ENCODE data around the gene STK11IP.

Gene STK11IP

DNA sequence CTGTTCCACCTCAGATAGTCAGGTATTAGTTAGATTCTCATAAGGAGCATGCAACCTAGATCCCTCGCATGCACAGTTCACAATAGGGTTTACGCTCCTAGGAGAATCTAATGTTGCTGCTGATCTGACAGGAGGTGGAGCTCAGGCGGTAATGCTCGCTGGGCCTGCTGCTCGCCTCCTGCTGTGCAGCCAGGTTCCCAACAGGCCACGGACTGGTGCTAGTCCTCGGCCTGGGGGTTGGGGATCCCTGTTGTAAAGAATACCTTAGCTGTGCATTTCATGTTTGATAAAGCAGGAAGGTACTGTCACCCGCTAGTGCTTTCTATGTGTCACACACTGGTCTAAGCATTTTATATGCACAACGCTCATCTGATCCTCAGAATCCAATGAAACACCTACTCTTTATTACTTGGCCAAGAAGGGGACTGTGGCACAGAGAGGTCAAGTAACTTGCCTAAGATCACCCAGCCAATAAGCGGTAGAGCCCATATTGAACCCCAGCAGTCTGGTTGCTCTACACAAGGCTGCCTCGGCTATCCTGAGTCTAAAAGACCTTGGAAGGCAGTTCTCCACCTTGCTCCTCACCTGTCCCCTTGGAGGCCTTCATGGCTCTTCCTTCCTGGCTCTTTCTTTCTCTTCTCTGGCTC lies 65.6 kb downstream of the STK11IP start:
- H3K4me2 ChIP-seq (ENCODE audit: low read depth, low read length), result no peak overlapping the region
- no peaks in the 10 kb centered on the region for H3K4me1 ChIP-seq (ENCODE audit: low read length)
- no peaks in the 10 kb centered on the region for H3K79me2 ChIP-seq (ENCODE audit: low read length)
- H3K36me3 ChIP-seq (replicated peaks; ENCODE audit: insufficient read depth, low read length), result no peaks in the 10 kb centered on the region
- no peaks in the 10 kb centered on the region for H4K20me1 ChIP-seq (ENCODE audit: insufficient read depth, low read length)
- H2AFZ ChIP-seq (ENCODE audit: low read length), result no peak overlapping the region
- H3K27ac ChIP-seq (ENCODE audit: low read length), result no peak overlapping the region
- no peaks in the 10 kb centered on the region for H3K9me2 ChIP-seq (replicated peaks; ENCODE audit: insufficient read depth, low read length)
- no peaks in the 10 kb centered on the region for H3K9me3 ChIP-seq (replicated peaks; ENCODE audit: insufficient read depth, low read length)
- DNase-seq, result no peak
- TF ChIP-seq EZH2phosphoT487 (IDR thresholded peaks at IDR 0.05; ENCODE audit: low read length), result no peak
- no peak for TF ChIP-seq EZH2 (optimal IDR thresholded peaks at IDR 0.05; ENCODE audit: low read depth, low read length)
- TF ChIP-seq, protein P1, sequence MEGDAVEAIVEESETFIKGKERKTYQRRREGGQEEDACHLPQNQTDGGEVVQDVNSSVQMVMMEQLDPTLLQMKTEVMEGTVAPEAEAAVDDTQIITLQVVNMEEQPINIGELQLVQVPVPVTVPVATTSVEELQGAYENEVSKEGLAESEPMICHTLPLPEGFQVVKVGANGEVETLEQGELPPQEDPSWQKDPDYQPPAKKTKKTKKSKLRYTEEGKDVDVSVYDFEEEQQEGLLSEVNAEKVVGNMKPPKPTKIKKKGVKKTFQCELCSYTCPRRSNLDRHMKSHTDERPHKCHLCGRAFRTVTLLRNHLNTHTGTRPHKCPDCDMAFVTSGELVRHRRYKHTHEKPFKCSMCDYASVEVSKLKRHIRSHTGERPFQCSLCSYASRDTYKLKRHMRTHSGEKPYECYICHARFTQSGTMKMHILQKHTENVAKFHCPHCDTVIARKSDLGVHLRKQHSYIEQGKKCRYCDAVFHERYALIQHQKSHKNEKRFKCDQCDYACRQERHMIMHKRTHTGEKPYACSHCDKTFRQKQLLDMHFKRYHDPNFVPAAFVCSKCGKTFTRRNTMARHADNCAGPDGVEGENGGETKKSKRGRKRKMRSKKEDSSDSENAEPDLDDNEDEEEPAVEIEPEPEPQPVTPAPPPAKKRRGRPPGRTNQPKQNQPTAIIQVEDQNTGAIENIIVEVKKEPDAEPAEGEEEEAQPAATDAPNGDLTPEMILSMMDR (IDR thresholded peaks at IDR 0.05; ENCODE audit: low read length), result no peak
- no peak overlapping the region for H3K9ac ChIP-seq (ENCODE audit: low read length)
- no peak overlapping the region for H3K4me3 ChIP-seq (ENCODE audit: low read length)
- H3F3A ChIP-seq (ENCODE audit: insufficient read depth, low read length), result no peaks in the 10 kb centered on the region
- no peaks in the 10 kb centered on the region for H3K27me3 ChIP-seq (replicated peaks; ENCODE audit: insufficient read depth, low read length)

DNA sequence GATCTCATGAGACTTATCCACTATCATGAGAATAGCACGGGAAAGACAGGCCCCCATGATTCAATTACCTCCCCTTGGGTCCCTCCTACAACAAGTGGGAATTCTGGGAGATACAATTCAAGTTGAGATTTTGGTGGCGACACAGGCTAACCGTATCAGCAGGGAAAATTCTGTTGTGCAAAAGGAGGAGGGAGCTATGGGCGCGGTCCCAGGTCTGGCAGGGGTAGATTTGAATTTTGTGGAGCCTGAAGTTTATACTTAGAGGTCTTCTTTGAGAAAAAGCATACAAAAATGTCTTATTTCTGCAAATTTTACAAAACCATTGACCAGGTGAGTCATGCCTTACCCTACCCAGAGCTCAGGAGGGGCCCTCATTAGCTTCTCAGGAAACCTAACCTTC lies 66.4 kb downstream of the STK11IP start:
- no peaks in the 10 kb centered on the region for H3K36me3 ChIP-seq (replicated peaks; ENCODE audit: insufficient read depth, low read length)
- H3K27ac ChIP-seq (ENCODE audit: low read length), result no peak overlapping the region
- H2AFZ ChIP-seq (ENCODE audit: low read length), result no peak overlapping the region
- no peaks in the 10 kb centered on the region for H3K79me2 ChIP-seq (ENCODE audit: low read length)
- H3K27me3 ChIP-seq (replicated peaks; ENCODE audit: insufficient read depth, low read length), result no peaks in the 10 kb centered on the region
- no peaks in the 10 kb centered on the region for H3F3A ChIP-seq (ENCODE audit: insufficient read depth, low read length)
- H3K9me2 ChIP-seq (replicated peaks; ENCODE audit: insufficient read depth, low read length), result no peaks in the 10 kb centered on the region
- H3K9ac ChIP-seq (ENCODE audit: low read length), result no peak overlapping the region
- H4K20me1 ChIP-seq (ENCODE audit: insufficient read depth, low read length), result no peaks in the 10 kb centered on the region
- no peak overlapping the region for H3K4me3 ChIP-seq (ENCODE audit: low read length)
- H3K4me2 ChIP-seq (ENCODE audit: low read depth, low read length), result no peak overlapping the region
- H3K4me1 ChIP-seq (ENCODE audit: low read length), result no peaks in the 10 kb centered on the region
- TF ChIP-seq EZH2phosphoT487 (IDR thresholded peaks at IDR 0.05; ENCODE audit: low read length), result no peak
- TF ChIP-seq, protein P1 (IDR thresholded peaks at IDR 0.05; ENCODE audit: low read length), result no peak
- no peak for TF ChIP-seq EZH2 (optimal IDR thresholded peaks at IDR 0.05; ENCODE audit: low read depth, low read length)
- no peak for DNase-seq
- no peaks in the 10 kb centered on the region for H3K9me3 ChIP-seq (replicated peaks; ENCODE audit: insufficient read depth, low read length)

DNA sequence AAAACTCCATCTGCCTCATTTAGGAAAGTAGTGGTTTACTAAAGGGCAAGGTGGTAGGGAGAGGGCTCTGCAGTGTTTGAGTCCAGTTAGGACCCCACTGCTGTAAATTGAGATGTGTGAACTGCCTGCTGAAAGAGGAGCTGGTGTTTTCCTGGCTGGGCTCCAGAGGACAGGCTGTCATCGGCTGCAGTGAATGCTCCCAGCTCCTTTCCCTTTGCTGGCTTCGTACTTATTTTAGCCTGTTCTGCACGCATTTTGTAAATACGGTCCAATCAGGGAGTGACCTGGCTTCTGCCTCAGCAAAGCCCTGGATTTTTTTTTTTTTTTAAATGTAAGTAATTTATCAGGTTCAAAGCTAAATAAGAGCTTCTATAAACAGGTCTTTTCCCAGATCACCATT lies 67.3 kb downstream of the STK11IP start:
- no peaks in the 10 kb centered on the region for H3K9me2 ChIP-seq (replicated peaks; ENCODE audit: insufficient read depth, low read length)
- no peak overlapping the region for H3K9ac ChIP-seq (ENCODE audit: low read length)
- no peak overlapping the region for H3K4me3 ChIP-seq (ENCODE audit: low read length)
- no peaks in the 10 kb centered on the region for H3F3A ChIP-seq (ENCODE audit: insufficient read depth, low read length)
- H4K20me1 ChIP-seq (ENCODE audit: insufficient read depth, low read length), result no peaks in the 10 kb centered on the region
- no peak overlapping the region for H3K27ac ChIP-seq (ENCODE audit: low read length)
- H3K4me2 ChIP-seq (ENCODE audit: low read depth, low read length), result no peak overlapping the region
- DNase-seq, result no peak
- no peaks in the 10 kb centered on the region for H3K79me2 ChIP-seq (ENCODE audit: low read length)
- H3K36me3 ChIP-seq (replicated peaks; ENCODE audit: insufficient read depth, low read length), result no peaks in the 10 kb centered on the region
- no peak for TF ChIP-seq EZH2phosphoT487 (IDR thresholded peaks at IDR 0.05; ENCODE audit: low read length)
- no peak for TF ChIP-seq EZH2 (optimal IDR thresholded peaks at IDR 0.05; ENCODE audit: low read depth, low read length)
- TF ChIP-seq, protein P1 (IDR thresholded peaks at IDR 0.05; ENCODE audit: low read length), result no peak
- no peaks in the 10 kb centered on the region for H3K27me3 ChIP-seq (replicated peaks; ENCODE audit: insufficient read depth, low read length)
- no peak overlapping the region for H2AFZ ChIP-seq (ENCODE audit: low read length)
- no peaks in the 10 kb centered on the region for H3K9me3 ChIP-seq (replicated peaks; ENCODE audit: insufficient read depth, low read length)
- H3K4me1 ChIP-seq (ENCODE audit: low read length), result no peaks in the 10 kb centered on the region
